Mesothelial cell of epicardium (in vitro differentiated cells): ENCODE measurements around the gene PTPN20. TPM values are rescaled to one million over a fixed set of nuclear protein-coding genes. Genes with fewer than 3 reads are reported as not detected.

Experiments used
- DNase-seq, 2 experiments: peaks; one replicate each; pipeline ENCODE4 v3.0.0; 2021; ENCODE audit warnings: low spot score in 2 of 2; ENCODE audit not compliant: unreplicated experiment in 2 of 2
- H3K27ac Mint-ChIP-seq: 2 replicates; pipeline ENCODE4 v1.8.0; 2021; ENCODE audit warnings: mixed read lengths
- H3K27me3 Mint-ChIP-seq: 2 replicates; pipeline ENCODE4 v1.8.0; 2021; ENCODE audit warnings: low read depth, mixed read lengths
- H3K36me3 Mint-ChIP-seq: 2 replicates; pipeline ENCODE4 v1.8.0; 2021; ENCODE audit warnings: mixed read lengths
- H3K4me1 Mint-ChIP-seq: 2 replicates; pipeline ENCODE4 v1.8.0; 2021; ENCODE audit warnings: mixed read lengths
- H3K4me3 Mint-ChIP-seq: 2 replicates; pipeline ENCODE4 v1.8.0; 2021; ENCODE audit warnings: mild to moderate bottlenecking, moderate library complexity, mixed read lengths
- H3K9me3 Mint-ChIP-seq: 2 replicates; pipeline ENCODE4 v1.8.0; 2021; ENCODE audit warnings: mixed read lengths
- total RNA-seq: library from RNA; stranded (reverse); gene quantifications from 3 replicates; pipeline ENCODE4 v1.2.1, GENCODE V29; 2021
- TF ChIP-seq, protein P1 (sequence below): fragments of 200-600 bp; sonication (generic); IDR thresholded peaks from one replicate; pipeline ENCODE4 v1.5.0; 2021; ENCODE audit warnings: antibody characterized with exemption; ENCODE audit not compliant: unreplicated experiment

The PTPN20 gene
- total RNA-seq, 1 donor from 2014 or later = not detected

DNA sequence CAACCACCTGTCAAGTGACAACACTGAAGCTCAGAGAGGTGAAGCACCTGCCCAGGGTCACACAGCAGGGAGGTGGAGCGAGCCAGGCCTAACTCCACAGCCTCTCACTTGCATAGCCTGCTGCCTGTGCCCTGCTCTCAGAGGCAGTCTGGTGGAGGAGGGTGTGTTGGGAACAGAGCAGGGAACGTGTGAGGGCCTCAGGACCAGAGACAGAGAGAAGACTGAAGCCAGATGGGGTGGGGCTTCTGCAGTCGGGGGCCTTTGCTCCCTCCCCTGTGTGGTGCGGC lies 114.0 kb downstream of the PTPN20 start:
- H3K27ac Mint-ChIP-seq = no peak overlapping the region

DNA sequence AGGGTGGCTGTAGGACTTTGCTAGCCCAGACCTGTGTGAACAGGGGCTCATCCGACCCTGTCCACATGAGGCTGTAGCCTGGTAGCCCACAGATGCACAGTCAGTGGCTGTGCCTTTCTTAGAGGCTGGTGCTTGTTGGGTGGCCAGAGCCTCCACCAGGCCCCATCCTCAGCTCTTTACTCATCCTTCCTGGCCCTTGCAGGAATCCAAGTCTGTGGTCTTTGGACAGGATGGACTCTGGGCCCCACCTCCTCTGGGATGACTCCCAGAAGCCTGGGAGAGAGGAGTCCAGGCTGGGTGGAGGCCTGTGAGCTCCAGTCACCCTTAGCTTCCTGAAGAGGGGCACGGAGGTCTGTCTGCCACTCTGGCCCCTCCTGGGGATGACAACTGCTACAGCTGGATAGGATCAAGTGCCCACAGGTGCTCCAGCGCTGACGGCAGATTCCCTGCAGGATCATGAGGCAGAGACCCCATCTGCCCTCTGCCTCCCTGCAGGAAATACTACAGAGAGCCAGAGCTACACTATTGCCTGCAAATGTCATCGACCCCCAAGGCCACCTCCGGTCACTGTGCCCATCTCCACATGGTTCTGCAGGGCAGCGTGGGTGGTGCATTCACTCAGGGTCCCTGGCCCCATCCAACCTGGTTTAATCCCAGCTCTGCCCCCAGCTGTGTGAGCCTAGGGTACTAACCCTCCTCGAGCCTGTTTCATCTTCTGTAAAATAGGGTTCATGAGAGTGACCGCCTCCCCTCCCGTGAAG lies 114.5 kb downstream of the PTPN20 start:
- no peak overlapping the region for H3K27ac Mint-ChIP-seq
- no peaks in the 10 kb centered on the region for H3K27me3 Mint-ChIP-seq
- H3K4me3 Mint-ChIP-seq = no peak overlapping the region
- TF ChIP-seq, protein P1, sequence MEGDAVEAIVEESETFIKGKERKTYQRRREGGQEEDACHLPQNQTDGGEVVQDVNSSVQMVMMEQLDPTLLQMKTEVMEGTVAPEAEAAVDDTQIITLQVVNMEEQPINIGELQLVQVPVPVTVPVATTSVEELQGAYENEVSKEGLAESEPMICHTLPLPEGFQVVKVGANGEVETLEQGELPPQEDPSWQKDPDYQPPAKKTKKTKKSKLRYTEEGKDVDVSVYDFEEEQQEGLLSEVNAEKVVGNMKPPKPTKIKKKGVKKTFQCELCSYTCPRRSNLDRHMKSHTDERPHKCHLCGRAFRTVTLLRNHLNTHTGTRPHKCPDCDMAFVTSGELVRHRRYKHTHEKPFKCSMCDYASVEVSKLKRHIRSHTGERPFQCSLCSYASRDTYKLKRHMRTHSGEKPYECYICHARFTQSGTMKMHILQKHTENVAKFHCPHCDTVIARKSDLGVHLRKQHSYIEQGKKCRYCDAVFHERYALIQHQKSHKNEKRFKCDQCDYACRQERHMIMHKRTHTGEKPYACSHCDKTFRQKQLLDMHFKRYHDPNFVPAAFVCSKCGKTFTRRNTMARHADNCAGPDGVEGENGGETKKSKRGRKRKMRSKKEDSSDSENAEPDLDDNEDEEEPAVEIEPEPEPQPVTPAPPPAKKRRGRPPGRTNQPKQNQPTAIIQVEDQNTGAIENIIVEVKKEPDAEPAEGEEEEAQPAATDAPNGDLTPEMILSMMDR = no peak
- no peaks in the 10 kb centered on the region for H3K4me1 Mint-ChIP-seq
- no peaks in the 10 kb centered on the region for H3K9me3 Mint-ChIP-seq
- DNase-seq = peak; percentile 14 to 17
- no peaks in the 10 kb centered on the region for H3K36me3 Mint-ChIP-seq

More for the DNA sequence above, 114.0 kb downstream of the PTPN20 start:
- no peaks in the 10 kb centered on the region for H3K9me3 Mint-ChIP-seq
- no peaks in the 10 kb centered on the region for H3K36me3 Mint-ChIP-seq
- H3K4me3 Mint-ChIP-seq = no peak overlapping the region
- no peak for DNase-seq
- H3K4me1 Mint-ChIP-seq = no peaks in the 10 kb centered on the region
- TF ChIP-seq, protein P1 = no peak
- no peaks in the 10 kb centered on the region for H3K27me3 Mint-ChIP-seq

DNA sequence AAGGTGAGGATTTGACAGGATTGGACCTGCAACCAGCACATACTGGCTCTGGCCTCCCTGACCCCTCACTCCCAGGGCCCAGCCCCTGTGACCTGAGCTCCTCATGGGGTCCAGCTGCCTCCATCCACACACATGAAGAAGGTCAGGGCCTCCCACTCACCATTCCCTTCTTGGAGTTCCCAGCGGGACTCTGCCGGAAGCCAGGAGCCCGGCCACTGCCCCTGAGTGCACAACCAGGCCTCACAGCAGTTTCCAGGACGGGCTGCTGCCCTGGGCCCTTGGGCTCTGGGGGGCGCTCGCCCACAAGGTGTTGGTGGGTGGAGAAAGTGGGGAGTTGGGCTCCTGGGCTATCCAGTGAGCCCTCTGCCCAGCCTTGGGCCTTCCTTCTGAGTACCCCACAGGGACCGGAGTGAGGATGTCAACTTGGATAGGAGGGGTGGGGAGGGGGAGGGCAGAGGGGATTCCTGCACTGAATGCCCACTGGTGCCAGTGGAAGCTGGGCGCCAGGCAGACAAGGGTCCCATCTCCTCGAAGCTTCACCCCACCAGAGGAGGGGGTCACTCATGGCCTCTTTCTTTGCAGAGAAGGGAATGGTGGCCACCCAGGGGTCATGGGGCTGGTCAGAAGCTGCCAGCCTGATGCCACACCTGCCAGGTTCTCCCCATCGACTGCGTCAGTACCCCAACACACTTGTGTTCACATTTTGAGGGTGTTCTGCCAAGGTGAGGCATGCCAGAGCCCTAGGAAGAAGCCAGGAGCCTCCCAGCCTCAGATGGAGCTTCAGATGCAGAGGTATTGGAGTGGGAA lies 115.3 kb downstream of the PTPN20 start:
- Mint-ChIP-seq H3K36me3 (no peaks in the 10 kb centered on the region), H3K4me1 (no peaks in the 10 kb centered on the region), H3K27ac (no peak overlapping the region), H3K9me3 (no peaks in the 10 kb centered on the region), H3K27me3 (peaks cover 3% of the 10 kb centered on the region), H3K4me3 (no peak overlapping the region)
- DNase-seq = peak; percentile 12 to 34
- TF ChIP-seq, protein P1 = no peak

DNA sequence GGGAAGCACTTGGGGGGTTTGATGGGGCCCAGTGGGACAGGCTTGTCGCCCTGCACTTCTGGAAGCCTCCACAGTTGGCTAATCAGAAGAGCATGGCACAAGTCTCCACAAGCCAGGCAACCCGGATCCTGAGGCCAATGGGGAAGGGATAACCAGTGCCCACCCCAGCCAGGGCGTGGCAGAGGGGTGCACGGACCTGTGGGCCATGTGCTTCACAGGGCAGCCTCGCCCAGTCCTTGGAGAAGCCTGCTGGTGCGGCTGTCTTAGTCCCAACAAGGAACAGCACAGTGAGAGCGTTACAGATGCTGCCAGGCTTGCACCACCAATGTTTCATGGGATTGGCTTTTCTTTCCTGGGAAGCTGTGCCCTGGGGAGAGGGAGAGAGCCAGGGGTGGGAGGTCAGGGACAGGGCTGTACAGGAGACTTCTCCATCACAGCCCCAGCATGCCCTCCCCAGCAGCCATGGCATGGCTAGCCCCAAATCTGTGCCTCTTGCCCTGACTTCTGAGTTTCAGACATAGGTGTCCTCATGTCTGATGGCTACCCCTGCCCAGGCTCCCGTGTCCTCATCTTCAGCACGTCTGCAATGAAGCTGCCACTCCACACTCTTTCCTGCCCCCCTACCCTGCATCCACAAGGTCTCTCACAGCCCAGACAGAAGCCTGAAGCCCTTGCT lies 116.0 kb downstream of the PTPN20 start:
- Mint-ChIP-seq H3K27ac (no peak overlapping the region), H3K27me3 (peaks cover 5% of the 10 kb centered on the region), H3K9me3 (no peaks in the 10 kb centered on the region), H3K4me3 (no peak overlapping the region), H3K4me1 (no peaks in the 10 kb centered on the region), H3K36me3 (no peaks in the 10 kb centered on the region)
- TF ChIP-seq, protein P1 = no peak
- peak; percentile 4 to 31 for DNase-seq

DNA sequence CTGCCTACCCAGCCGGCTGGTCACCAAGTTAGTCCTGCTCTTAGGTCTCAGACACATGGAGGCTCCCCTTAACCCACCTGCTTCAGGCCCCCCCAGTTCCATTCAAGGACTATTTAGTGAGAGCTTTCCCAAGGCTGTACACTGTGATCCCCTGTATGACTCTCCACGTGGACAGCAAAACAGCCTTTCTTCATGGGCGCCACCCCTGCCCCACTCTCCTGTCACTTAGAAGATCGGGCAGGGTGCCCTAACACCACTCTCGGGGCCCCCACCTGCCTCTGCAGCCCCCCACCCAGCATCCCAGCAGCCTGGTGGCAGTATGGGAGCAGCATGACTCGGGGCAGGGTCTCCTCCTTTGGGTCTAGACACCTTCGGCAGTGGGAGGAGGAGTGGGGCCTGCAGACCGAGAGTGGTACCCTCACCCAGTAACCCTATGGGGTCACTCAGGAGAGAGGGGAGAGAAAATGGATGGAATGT lies 116.6 kb downstream of the PTPN20 start:
- DNase-seq = peak; percentile 7 to 31
- Mint-ChIP-seq H3K4me3 (no peak overlapping the region), H3K4me1 (no peaks in the 10 kb centered on the region), H3K9me3 (no peaks in the 10 kb centered on the region), H3K27me3 (peaks cover 5% of the 10 kb centered on the region), H3K36me3 (no peaks in the 10 kb centered on the region), H3K27ac (no peak overlapping the region)
- TF ChIP-seq, protein P1 = no peak
